ENCODE data around the gene PPARGC1A. TPM values are rescaled to one million over a fixed set of nuclear protein-coding genes. Genes with fewer than 3 reads are reported as not detected.

PPARGC1A gene
- total RNA-seq, 1 donor from 2014 or later, result 0.48 TPM

- Histone ChIP-seq H3K4me2 (ENCODE audit: low read length) (no peak overlapping the region), H3K79me2 (ENCODE audit: insufficient read depth, low read length) (no peaks in the 10 kb centered on the region), H3K27ac (ENCODE audit: low read depth, low read length) (no peak overlapping the region), H3K9me3 (ENCODE audit: insufficient read depth, low read depth, low read length) (no peaks in the 10 kb centered on the region), H3K4me3 (ENCODE audit: insufficient read depth, low read depth, low read length) (no peak overlapping the region), H3K4me1 (ENCODE audit: insufficient read depth, low read length) (peaks cover 12% of the 10 kb centered on the region), H4K20me1 (ENCODE audit: insufficient read depth, low read length) (no peaks in the 10 kb centered on the region), H3K36me3 (ENCODE audit: insufficient read depth, low read length) (no peaks in the 10 kb centered on the region), H3K27me3 (ENCODE audit: insufficient read depth, low read length) (no peaks in the 10 kb centered on the region), H3K9ac (ENCODE audit: low read length) (no peak overlapping the region), H2AFZ (ENCODE audit: low read depth, low read length) (no peak overlapping the region)
- H3K4me3 Mint-ChIP-seq (ENCODE audit: unreplicated experiment), result no peak overlapping the region
- no peak for FAIRE-seq
- peaks cover 14% of the 10 kb centered on the region for H3K4me1 Mint-ChIP-seq (ENCODE audit: low read depth, unreplicated experiment)
- TF ChIP-seq EZH2 (IDR thresholded peaks at IDR 0.05; ENCODE audit: insufficient read depth, low read length) (no peak), CTCF (IDR thresholded peaks at IDR 0.05; ENCODE audit: insufficient read depth, low read depth, low read length) (no peak)
- H3K9me3 Mint-ChIP-seq (ENCODE audit: unreplicated experiment), result peaks cover 2% of the 10 kb centered on the region
- no peaks in the 10 kb centered on the region for H3K27me3 Mint-ChIP-seq (ENCODE audit: low read depth, unreplicated experiment)
- no peak for DNase-seq (ENCODE audit: low read depth)
- H3K36me3 Mint-ChIP-seq (ENCODE audit: low read depth, unreplicated experiment), result no peaks in the 10 kb centered on the region
- H3K27ac Mint-ChIP-seq (ENCODE audit: unreplicated experiment), result no peak overlapping the region
These were observed 35.7 kb downstream of the PPARGC1A start for GRCh38 chr4:23853986-23854660.

GRCh38 chr4:23851464-23851863 lies 38.4 kb downstream of the PPARGC1A start:
- Mint-ChIP-seq H3K9me3 (ENCODE audit: unreplicated experiment) (peaks cover 2% of the 10 kb centered on the region), H3K36me3 (ENCODE audit: low read depth, unreplicated experiment) (no peaks in the 10 kb centered on the region), H3K4me1 (ENCODE audit: low read depth, unreplicated experiment) (peaks cover 11% of the 10 kb centered on the region), H3K27me3 (ENCODE audit: low read depth, unreplicated experiment) (no peaks in the 10 kb centered on the region), H3K27ac (ENCODE audit: unreplicated experiment) (no peak overlapping the region), H3K4me3 (ENCODE audit: unreplicated experiment) (no peak overlapping the region)
- Histone ChIP-seq H3K4me1 (ENCODE audit: insufficient read depth, low read length) (peaks cover 9% of the 10 kb centered on the region), H3K27me3 (ENCODE audit: insufficient read depth, low read length) (no peaks in the 10 kb centered on the region), H3K27ac (ENCODE audit: low read depth, low read length) (no peak overlapping the region), H3K4me2 (ENCODE audit: low read length) (no peak overlapping the region), H3K79me2 (ENCODE audit: insufficient read depth, low read length) (no peaks in the 10 kb centered on the region), H3K36me3 (ENCODE audit: insufficient read depth, low read length) (no peaks in the 10 kb centered on the region), H2AFZ (ENCODE audit: low read depth, low read length) (no peak overlapping the region), H3K9ac (ENCODE audit: low read length) (no peak overlapping the region), H3K9me3 (ENCODE audit: insufficient read depth, low read depth, low read length) (no peaks in the 10 kb centered on the region), H4K20me1 (ENCODE audit: insufficient read depth, low read length) (no peaks in the 10 kb centered on the region), H3K4me3 (ENCODE audit: insufficient read depth, low read depth, low read length) (no peak overlapping the region)
- TF ChIP-seq EZH2 (IDR thresholded peaks at IDR 0.05; ENCODE audit: insufficient read depth, low read length) (no peak), CTCF (IDR thresholded peaks at IDR 0.05; ENCODE audit: insufficient read depth, low read depth, low read length) (no peak)
- DNase-seq (ENCODE audit: low read depth) (no peak), FAIRE-seq (no peak)

- no peak for FAIRE-seq
- no peaks in the 10 kb centered on the region for H3K9me3 ChIP-seq (ENCODE audit: insufficient read depth, low read depth, low read length)
- H3K27ac ChIP-seq (ENCODE audit: low read depth, low read length), result no peak overlapping the region
- Mint-ChIP-seq H3K36me3 (ENCODE audit: low read depth, unreplicated experiment) (no peaks in the 10 kb centered on the region), H3K27me3 (ENCODE audit: low read depth, unreplicated experiment) (no peaks in the 10 kb centered on the region), H3K9me3 (ENCODE audit: unreplicated experiment) (no peaks in the 10 kb centered on the region), H3K4me1 (ENCODE audit: low read depth, unreplicated experiment) (no peaks in the 10 kb centered on the region), H3K27ac (ENCODE audit: unreplicated experiment) (no peak overlapping the region), H3K4me3 (ENCODE audit: unreplicated experiment) (no peak overlapping the region)
- TF ChIP-seq EZH2 (IDR thresholded peaks at IDR 0.05; ENCODE audit: insufficient read depth, low read length) (no peak), CTCF (IDR thresholded peaks at IDR 0.05; ENCODE audit: insufficient read depth, low read depth, low read length) (no peak)
- H2AFZ ChIP-seq (ENCODE audit: low read depth, low read length), result no peak overlapping the region
- H3K4me2 ChIP-seq (ENCODE audit: low read length), result no peak overlapping the region
- H3K4me3 ChIP-seq (ENCODE audit: insufficient read depth, low read depth, low read length), result no peak overlapping the region
- no peaks in the 10 kb centered on the region for H4K20me1 ChIP-seq (ENCODE audit: insufficient read depth, low read length)
- H3K4me1 ChIP-seq (ENCODE audit: insufficient read depth, low read length), result no peaks in the 10 kb centered on the region
- no peak overlapping the region for H3K9ac ChIP-seq (ENCODE audit: low read length)
- DNase-seq (ENCODE audit: low read depth), result no peak
- no peaks in the 10 kb centered on the region for H3K27me3 ChIP-seq (ENCODE audit: insufficient read depth, low read length)
- no peaks in the 10 kb centered on the region for H3K36me3 ChIP-seq (ENCODE audit: insufficient read depth, low read length)
- H3K79me2 ChIP-seq (ENCODE audit: insufficient read depth, low read length), result no peaks in the 10 kb centered on the region
These were observed 42.7 kb downstream of the PPARGC1A start for GRCh38 chr4:23847158-23847557.
